Placental pericyte (primary cell): Measurements from ENCODE around the gene S100P. TPM values are rescaled to one million over a fixed set of nuclear protein-coding genes. Genes with fewer than 3 reads are reported as not detected.

Source experiments
- total RNA-seq: library from RNA; depleted of rRNA; stranded (reverse); fragments of >200 nt; gene quantifications from 2 replicates; pipeline ENCODE4 v1.2.3, GENCODE V29; 2012

The S100P gene
- total RNA-seq, result not detected in 2 replicates

DNA sequence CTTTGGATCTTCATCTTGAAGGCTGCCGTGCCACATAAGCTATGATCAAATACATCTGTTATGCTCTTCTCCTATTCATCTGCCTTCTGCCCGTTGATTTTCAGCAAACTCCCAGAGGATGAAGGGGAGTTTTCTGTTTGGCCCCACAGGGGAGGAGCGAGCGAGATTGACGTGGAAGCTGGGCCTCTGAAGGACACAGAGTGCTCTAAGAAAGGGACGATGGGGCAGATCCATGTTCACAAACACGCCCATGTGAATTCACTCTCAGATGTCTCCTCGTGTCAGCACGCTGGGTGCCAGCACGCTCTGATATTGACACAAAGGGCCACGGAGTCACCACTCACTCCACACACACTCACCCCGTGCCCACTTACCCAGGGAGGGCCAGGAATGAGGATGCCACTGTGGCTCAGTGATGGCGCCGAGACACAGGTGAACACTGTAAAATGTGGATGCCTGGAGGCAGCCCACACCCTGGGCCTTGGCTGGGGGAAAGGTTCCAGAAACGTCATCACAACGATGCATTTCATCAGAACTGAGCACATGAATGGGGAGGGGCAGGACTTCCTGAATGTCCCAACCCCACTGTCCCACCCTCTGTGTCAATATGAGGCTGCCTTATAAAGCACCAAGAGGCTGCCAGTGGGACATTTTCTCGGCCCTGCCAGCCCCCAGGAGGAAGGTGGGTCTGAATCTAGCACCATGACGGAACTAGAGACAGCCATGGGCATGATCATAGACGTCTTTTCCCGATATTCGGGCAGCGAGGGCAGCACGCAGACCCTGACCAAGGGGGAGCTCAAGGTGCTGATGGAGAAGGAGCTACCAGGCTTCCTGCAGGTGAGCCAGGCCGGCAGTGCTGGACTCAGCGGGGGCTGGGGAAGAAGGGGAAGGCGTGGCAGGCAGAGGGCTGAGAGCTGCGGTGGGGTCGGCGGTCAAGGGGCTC is at the start of gene S100P:
TSS of gene S100P (plus strand) at position 648 of the 946 bp plus-strand sequence. CDS start at position 703, 55 bp downstream.

DNA sequence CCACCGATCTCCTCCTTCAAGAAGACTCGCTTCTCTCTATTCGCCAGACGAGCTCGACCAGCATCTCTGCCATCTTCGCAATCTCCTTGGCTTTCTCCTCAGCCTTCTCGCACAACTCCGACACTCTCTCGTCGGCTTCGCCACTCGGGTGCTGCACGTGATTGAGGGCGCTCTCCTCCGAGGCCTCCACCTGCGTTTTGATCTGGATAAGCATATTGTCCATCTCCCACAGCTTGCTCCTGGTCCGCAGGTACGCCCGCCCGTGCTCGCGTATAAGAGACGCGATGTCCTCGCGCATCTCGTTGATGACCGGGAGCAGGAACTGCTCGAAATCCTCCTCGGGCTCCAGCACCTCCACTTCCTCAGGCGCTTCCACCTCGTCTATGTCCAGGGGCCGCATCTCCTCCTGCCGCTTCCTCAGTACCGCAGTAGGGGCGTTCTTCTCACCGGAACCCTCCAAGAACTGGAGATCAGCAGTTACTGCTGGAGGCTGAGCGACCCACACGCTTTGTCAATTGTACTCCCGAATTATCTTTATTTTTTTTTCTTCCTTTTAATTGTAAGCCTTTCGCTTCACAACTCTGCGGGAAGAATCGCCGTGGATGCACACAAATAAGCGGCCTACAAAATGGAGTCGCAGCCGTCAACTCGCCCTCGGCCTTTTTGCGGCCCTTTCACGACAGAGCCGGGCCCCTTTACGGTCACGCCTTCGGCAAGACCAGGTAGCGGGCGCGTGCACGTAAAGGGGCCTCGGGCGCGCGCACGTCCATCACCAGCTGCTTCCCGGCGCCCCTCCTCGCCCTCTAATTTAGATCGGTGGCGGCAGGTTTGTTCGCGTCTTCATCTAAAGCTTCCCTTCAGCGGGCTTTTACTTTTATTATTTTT is 15.8 kb downstream of the S100P start, which contains the start of gene MRFAP1L1:
TSS of gene MRFAP1L1 (minus strand) at position 636 of the 885 bp plus-strand sequence. CDS start at position 400, 236 bp downstream.

DNA sequence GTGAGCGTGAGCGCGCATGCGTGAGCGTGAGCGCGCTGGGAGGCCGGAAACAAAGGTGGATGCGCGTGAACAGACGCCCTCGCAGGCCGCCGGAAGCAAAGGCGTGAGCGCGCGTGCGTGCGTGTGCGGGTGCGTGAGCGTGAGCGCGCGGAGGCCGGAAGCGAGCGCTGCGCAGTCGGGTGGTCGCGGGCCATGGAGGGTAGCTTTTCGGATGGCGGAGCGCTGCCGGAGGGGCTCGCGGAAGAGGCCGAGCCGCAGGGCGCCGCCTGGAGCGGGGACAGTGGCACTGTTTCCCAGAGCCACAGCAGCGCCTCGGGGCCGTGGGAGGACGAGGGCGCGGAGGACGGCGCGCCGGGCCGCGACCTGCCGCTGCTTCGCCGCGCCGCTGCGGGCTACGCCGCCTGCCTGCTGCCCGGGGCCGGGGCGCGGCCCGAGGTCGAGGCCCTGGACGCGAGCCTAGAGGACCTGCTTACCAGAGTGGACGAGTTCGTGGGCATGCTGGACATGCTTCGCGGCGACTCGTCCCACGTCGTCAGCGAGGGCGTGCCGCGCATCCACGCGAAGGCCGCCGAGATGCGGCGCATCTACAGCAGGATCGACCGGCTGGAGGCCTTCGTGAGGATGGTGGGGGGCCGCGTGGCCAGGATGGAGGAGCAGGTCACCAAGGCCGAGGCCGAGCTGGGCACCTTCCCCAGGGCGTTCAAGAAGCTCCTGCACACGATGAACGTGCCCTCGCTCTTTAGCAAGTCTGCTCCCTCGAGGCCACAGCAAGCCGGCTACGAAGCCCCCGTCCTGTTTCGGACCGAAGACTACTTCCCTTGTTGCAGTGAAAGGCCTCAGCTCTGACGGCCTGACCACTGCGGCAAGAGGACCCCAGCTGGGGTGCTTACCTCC is 22.6 kb downstream of the S100P start, which contains the start of gene BLOC1S4:
TSS of gene BLOC1S4 (plus strand) at position 157 of the 894 bp plus-strand sequence. CDS start at position 193, 36 bp downstream.

Other genes starting within 250 kb of the S100P start
- under 0.01 TPM in 1 of 2 replicates, not detected in the other for gene PPP2R2C, start 221.3 kb upstream of the S100P start, total RNA-seq
- 20.9 and 36.1 TPM in 2 replicates for gene MAN2B2, start 118.7 kb upstream of the S100P start, total RNA-seq
- 112 and 151 TPM in 2 replicates for gene MRFAP1, start 53.2 kb upstream of the S100P start, total RNA-seq
- gene MRFAP1L1, start 16.0 kb downstream of the S100P start, total RNA-seq, result 29.9 and 36.1 TPM in 2 replicates
- gene BLOC1S4, start 22.3 kb downstream of the S100P start, total RNA-seq, result 11.8 and 18.2 TPM in 2 replicates
- gene KIAA0232, start 88.8 kb downstream of the S100P start, total RNA-seq, result 16.2 and 21.5 TPM in 2 replicates
- gene TBC1D14, start 215.9 kb downstream of the S100P start, total RNA-seq, result 37.9 and 44.4 TPM in 2 replicates